NCI-H2227 (cell line): Measurements from ENCODE around the gene SNX33.
"Not testable (repeated sequence)": the region's sequence is repeated elsewhere in the genome, so short reads cannot be mapped to it uniquely, and the experiment has no call there.

Experiments used
- DNase-seq: peaks from one replicate; lab custom pipeline; 2025; ENCODE audit not compliant: unreplicated experiment; lab: John Stamatoyannopoulos, UW

SNX33 gene

DNA sequence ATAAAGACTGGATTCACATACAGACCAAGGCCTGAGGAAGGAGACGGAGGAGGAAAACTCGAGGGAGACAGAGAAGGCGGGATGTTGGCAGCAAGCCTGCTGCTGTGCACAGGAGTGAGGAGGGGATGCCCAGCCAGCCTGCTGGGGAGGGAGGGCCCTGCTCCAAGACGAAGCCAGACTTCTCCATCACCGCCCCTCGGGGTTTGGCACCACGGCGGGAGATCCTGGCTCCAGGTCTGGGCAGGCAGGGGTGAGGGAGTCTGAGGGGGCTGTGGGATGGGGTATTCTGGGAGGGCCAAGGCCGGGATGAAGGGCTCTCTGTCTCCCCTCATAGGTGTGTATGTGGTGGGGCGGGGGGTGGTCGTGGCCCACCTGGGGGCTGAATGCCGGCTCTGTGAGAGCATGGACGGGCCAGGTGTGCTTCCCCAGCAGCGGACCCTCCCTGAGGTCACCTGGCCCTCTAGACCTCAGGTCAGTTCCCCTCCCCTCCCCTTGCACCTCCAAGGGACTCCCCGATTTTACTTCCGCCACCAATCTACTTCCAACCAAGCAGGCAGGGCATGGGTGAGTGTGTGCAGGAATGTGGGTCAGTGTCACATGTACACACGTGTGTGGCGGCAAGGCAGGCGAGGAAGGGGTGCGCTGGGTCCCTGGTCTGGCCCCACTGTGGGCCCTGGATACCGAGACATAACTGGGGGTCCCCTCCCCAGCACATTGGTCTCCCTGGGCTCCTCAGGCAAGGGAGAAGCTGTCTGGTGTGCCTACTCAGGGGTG lies 50.4 kb downstream of the SNX33 start:
- DNase-seq, result not testable (repeated sequence)

DNA sequence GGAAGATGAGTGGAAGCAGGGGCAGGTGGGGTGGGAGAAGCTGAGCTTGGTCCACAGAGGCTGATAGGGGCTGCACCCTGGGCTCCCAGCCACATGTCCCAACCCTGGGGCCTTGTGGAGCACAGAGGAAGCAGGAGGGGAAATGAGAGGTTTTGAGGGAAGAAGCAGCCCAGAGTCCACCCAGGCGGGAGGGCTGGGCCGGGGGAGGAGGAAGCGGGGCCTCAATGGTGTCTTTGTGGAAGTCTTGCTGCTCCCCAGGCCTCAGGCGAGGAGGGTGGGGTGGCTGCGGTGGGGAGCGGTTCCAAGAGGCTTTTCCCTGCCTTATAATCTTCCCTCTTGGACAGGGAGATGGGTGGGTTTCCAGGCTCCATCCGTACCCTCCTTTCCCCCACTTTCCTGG lies 51.8 kb downstream of the SNX33 start:
- not testable (repeated sequence) for DNase-seq

DNA sequence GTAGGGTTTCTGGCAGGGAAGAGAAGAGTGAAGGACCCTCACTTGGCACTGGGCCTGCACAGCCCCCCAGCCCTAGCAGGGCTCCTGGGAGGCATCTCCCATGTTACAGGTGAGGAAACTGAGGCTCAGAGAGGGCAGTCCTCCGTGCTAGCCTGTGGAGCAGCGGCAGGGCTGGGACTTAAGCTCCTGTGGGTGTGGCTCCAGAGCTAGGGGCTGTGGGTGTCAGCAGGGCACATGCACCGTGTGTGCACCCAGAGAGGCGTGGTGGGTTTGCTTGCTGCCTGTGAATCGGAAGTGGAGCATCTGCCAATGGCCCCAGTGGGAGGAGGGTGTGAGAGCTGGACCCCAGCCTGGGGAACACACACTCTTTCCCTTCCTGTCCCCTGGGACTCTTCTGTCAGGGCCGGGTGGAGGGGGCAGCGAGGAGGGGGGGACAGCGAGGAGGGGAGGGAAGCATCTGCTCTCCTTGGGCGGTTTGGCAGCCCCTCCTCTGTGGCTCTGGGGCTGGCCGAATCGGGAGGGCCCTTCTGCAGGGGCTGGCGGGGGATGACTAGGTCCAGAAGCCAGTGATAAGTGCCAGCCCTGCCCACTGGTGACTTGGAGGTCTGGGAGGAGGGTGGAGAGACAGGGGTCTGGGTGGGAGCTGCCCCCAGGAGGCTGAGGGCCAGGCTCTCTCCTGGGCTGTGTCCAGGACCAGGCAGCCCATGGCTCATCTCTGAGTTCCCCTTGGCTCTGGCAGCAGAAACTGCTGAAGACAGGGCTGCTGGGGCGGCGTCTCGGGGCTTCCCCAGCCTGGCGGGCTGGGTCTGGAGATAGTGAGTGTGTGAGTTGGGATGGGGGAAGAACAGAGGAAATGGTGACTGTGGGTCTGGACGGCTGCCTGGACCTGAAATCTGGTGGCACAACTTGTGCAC lies 52.5 kb downstream of the SNX33 start:
- not testable (repeated sequence) for DNase-seq

DNA sequence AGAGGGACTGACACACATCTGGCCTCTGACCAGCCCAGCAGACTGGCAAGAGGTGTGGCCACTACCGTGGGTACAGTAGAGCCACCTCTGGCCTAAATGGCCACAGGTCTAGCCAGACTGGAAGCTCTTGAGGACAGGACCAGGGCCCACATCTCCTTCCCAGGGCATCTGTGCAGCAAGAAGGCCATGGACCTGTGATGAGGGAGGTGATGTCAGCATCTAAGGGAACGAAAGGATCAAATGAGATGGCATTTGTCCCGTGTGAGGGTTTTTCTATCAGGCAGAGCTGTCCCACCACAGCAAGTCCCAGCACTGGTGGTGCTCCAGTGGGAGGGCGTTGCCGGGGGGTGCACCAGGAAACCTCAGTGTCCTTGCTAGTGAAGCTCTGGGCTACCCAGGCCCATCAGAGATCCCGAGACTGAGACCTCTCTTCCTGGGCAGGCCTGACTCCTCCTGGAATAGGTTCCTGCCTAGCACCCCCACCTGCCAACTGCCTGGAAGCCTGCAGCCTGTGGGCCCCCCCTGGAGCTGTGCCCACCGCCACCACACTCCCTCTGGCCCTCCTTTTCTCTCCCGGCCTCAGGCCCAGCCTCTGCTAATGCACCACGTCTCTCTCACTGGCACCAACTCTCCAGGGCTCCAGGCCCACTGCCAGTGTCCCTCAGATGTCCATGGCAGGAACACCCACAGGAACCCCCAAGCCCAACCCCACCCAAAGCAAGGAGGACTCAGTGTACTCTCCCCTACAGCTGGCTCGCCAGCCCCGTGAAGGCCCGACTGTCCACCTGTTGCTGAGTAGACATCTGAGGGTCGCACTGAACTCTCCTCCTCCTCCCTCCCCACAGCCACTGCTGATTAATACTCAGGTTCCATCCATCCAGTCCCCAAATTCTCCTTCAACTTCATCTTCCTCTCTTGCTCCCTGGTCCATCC lies 53.6 kb downstream of the SNX33 start:
- DNase-seq, result not testable (repeated sequence)

DNA sequence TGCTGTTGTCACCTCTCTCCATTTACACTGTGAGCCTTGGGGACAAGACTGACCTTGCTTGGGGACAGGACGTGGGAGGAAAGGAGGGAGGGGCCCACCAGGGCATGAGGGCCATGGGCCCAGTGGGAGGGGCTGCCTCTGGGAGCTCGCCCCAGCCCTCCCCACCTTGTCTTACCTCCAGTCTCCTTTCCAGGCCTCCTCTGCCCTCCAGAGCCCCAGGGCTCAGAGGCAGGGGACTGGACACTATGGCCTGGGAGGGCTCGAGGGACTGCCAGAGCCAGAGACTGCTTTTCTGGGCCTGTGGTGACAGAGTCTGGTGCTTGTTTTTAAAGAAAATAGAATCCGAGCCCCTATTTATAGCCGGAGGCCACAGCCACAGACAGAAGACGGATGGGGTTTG lies 54.7 kb downstream of the SNX33 start:
- DNase-seq, result no peak

DNA sequence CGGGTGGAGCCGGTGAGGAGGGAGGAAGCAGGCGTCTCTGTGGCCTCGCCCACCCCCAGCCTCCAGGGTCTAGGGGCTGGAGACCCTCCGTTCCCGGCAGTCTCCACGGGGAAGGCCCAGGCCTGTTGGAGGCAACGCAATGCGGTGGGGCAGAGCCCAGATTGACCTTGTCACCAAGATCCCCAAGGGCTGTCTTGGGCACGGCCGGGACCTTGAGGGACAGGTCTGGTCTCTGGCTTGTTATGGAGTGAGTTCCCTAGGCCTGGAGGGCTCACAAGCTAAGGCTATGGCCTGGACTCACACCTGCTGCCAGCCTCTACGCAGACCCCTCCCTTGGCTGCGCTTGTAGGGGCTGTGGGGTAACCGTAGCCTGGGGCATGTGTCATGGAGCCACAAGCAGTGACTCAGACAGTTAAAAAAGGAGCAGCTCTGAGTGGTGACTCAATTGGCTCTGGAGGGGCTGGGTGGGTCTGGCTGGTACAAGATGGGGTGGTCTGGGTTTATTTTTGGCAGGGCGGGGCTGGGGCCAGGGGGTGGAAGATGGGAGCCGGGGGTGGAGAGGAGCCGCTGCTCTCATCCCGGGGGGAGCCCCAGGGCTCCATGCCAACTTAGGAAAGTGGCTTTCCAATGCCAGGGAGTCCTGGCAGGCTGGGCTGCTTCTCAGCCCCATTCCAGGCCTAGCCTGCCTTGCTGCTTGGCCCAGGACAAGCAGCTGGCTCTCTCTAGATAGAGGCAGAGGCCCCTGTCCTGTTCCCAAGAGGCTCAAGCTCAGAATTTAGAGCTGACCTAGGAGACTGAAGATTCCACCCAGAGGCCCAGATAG lies 55.9 kb downstream of the SNX33 start:
- not testable (repeated sequence) for DNase-seq

DNA sequence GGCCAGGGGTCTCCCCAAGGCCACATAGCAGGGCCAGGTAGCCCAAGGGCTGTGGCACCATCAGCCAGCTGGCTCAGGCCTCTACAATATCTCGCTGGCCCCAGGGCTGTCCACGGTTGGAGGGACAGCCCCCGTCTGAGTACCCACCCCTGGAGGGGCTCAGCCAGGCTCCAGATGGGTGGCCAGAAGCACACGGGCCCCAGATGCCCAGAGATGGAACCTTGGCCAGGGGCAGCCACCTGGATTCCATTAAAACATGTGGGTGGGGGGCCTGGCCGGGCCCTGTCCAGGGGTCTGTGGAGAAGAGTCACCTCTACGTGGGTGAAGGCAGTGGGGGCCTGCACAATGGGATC lies 56.5 kb downstream of the SNX33 start:
- DNase-seq, result no peak

DNA sequence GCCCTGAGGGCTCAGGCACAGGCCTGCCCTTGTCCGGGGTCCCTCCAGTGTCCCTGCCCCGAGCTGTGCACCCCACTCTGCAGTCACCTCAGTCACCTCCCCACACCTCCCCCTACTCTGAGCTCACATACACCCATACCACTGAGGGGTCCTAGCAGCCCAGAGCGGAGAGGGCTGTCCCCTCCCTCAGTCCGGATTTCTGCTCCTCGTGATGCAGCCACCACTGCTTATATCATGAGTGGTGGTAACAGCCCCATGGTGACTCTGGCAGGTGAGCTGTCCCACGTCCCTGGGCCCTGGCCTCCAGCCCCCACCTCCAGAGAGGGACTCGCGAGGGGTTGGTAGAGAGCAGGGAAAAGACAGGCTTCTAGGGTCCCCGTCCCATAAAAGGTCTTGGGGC lies 56.9 kb downstream of the SNX33 start:
- no peak for DNase-seq

DNA sequence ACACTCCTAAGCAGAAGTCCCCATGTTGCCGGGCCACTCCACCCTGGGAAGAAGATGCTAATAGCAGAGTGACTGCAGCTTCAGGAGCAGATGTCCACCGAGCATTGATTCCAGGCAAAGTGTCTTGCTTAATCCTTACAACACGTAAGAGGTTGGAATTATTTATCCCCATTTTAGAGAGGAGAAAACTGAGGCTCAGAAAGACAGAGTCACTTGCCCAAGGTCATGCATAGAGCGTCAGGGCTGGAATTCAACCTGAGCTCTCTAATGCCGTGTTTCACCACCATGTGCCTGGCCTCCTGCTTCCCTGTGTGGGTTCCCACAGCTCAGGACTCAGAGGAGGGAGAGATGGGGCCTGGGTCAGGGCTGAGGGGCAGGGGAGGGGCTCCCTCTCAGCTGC lies 57.7 kb downstream of the SNX33 start:
- DNase-seq, result not testable (repeated sequence)

DNA sequence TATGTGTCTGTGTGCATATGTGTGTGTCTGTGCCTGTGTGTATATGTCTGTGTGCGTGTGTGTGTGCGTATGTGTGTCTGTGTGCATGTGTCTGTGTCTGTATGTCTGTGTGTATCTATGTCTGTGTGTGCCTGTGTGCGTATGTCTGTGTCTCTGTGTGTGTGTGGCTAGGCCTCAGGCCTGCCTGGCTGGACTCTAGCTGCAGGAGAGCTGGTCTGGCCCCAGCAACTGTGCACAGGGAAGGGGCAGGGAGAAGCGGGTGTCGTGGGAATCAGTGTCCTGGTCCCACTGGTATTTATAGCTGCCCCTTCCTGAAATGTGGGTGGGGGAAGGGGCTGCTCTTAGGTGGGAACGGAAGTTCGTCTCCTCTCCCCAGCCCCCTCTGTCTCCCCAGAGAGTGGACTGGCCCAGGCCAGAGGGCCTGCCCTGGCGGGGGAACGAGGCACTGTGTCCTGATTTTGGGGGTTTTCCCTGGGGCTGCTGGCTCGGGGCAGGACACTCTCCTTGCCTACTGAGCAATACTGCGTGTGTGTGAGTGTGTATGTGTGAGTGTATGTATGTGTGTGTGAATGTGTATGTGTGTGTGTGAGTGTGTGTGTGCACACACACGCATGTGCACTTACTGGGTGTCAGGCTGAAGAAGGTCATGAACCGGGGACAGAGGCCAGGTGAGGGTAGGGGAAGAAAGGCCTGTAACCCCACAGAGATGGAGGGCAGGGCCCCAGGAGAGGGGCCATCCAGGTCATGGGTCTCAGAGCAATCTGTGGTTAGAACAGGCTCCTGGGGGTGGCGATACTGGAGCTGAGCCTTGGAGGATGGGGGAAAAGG lies 58.4 kb downstream of the SNX33 start:
- DNase-seq, result no peak

DNA sequence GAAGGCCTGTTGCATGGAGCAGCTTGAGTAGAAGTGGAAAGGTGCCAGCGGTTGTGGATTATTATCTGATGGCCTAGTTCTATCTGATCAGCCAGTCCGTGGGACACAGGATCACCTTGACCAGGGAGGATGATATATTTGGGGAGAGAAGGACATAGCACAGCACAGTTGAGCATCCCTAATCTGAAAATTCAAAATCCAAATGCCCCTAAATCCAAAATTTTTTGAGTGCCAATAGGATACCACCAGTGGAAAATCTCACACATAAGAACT lies 58.9 kb downstream of the SNX33 start:
- no peak for DNase-seq

DNA sequence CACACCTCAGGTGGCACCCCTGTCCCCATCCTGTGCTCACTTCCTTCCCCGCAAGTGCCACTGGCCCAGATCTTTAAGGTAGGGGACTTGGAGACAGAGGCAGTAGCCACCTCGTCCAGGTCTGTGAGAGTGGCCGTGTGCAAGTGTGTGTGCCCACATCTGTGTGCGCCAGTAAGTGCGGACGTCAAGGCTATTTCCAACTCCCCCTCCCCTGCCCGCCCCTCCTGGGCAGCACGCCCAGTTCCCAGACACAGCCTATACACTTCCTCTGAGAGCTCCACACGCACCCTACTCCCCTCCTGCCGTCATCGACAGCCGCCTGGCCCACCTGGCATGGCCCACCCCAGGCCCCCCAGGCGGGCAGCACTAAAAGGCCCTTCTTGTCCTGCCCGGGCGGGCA lies 61.7 kb downstream of the SNX33 start:
- not testable (repeated sequence) for DNase-seq

DNA sequence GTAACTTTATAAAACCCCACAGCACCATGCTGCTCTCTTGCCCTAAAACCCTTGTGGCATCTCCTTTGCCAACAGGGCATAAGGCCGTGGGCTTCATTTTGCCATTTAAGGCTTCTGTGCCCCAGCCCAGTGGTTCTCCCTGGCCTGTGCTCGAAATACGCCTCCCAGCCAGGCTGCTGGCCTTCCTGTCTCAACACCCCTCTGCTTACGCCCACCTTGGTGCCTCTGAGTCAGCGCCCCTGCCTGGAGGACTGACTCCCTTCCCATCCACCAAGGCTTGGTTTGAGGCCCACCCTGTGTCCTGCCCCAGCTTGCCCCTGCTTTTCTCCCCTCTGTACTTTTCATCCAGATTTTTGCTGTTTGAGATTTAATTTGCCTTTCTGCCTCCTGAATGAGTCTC lies 63.2 kb downstream of the SNX33 start:
- DNase-seq, result not testable (repeated sequence)

DNA sequence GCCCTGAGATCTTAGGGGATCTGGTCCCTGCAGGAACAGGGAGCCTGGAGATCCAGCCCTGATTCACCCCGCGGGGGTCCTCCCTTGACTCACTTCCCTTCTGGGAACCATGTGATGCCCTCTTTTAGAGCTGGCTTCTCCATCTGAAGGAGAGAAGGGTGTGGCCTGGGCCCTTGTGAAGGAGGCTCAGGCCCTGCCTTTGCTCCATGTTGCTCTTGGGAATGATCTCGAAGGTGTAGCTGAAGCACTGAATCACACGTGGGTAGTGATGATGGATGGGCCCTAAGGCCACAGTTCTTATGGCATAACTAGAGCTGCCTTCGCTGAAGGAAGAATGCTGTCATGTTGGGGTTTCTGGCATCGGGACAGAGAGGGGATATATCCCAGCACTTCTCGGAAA lies 63.8 kb downstream of the SNX33 start:
- DNase-seq, result not testable (repeated sequence)
